HG03469 (cell line): ENCODE results near the gene DBNDD2.

ENCODE experiments used
- ATAC-seq: cut with Tn5 transposase; IDR thresholded peaks from one replicate; pipeline ENCODE4 v1.9.1; 2021; ENCODE audit warnings: mild to moderate bottlenecking, moderate library complexity, moderate number of reproducible peaks; ENCODE audit not compliant: unreplicated experiment

DBNDD2 gene

DNA sequence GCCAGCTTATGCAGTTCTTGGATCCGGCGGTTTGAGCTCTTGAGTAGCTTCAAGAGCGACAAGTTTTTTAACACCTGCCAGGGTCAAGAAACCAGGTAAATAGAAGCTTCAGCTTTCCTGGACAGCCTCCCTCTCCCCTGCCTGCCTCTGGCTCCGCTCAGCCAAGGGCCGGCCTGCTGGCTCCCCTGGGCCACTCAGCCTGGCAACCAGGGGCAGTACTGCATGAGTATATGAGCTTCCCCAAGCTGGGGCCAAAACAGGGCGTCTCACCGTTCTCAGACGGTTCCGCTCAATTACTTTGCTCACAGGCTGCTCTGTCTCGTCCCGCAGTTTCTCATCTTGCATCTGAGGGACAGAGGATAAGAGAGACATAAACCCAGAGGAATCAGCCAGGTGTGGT lies 30.8 kb upstream of the DBNDD2 start:
- no peak for ATAC-seq

GRCh38 chr20:45378191-45378590 lies 29.9 kb upstream of the DBNDD2 start, which contains the start of gene TP53TG5:
TSS of gene TP53TG5 (minus strand) at chr20:45378325. CDS start at chr20:45378236, 89 bp downstream.
- no peak for ATAC-seq

DNA sequence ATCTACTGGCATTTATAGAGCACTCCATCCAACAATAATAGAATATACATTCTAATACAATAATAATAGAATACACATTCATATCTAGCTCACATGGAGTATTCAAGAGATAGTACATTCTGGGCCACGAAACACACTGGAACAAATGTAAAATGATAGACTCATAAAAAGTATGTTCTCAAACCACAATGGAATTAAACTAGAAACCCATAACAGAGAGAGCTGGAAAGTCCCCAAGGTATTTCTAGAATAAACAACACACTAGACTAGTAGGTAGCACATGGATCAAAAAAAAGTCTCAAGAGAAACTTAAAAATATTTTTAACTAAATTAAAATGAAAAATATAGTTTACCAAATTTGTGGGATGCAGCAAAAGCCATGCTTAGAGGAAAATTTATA lies 20.8 kb upstream of the DBNDD2 start:
- ATAC-seq = no peak

DNA sequence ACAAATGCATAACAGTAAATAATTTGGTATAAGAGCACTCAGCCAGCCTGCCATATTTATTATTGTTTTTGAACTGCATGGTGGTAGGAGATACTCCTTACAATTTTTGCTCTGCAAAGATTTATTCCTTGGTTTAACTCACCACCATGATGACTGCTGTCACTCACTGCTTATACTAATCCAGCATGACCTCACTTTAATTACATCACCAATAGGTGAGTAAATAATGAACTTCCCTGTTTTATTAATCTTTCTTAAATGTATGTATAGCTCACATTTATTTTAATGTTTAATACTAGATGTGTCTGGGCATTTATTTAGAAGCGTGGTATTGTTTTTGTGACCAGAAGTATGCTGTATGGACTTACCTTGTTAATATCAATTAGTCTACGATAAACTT lies 17.2 kb upstream of the DBNDD2 start:
- no peak for ATAC-seq

GRCh38 chr20:45391559-45391958 lies 16.5 kb upstream of the DBNDD2 start:
- no peak for ATAC-seq

GRCh38 chr20:45392733-45393132 lies 15.4 kb upstream of the DBNDD2 start:
- ATAC-seq = no peak

- ATAC-seq = no peak
These were observed 13.6 kb upstream of the DBNDD2 start for GRCh38 chr20:45394221-45395113.

DNA sequence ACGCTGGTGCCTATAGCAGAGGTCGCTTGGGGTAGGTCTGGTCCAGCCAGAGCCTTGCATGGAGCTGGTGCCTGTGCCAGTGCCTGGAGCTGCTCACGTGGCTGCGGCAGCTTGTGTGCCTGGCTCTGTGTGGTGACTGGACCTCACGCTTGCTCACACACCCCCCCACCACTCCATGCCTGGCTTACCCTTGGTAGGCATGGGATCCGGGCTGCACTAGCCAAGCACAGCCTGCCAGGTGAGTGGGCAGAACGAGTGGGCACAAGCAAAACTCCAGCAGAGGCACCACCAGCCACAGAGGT lies 13.0 kb upstream of the DBNDD2 start:
- ATAC-seq = no peak

GRCh38 chr20:45399018-45399417 lies 9.1 kb upstream of the DBNDD2 start:
- no peak for ATAC-seq

- no peak for ATAC-seq
These were observed 7.6 kb upstream of the DBNDD2 start for GRCh38 chr20:45400346-45401031.

DNA sequence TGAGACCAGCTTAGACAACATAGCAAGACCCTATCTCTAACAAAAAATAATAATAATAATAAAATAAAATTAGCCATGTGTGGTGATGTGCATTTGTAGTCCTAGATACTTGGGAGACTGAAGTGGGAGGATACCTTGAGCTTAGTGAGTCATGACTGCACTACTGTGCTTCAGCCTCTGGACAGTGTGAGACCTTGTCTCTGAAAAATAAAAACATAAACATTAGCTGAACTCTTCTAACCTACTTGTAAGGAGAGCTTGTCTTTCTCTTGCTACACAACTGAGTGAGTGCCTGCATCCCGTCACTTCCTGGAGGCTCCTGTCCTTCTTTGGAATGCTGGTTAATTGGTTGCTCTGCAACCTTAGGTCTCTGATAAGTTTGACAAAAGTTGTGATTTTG lies 5.1 kb upstream of the DBNDD2 start:
- ATAC-seq = no peak

GRCh38 chr20:45404438-45404837 lies 3.7 kb upstream of the DBNDD2 start:
- no peak for ATAC-seq

- no peak for ATAC-seq
These were observed 2.4 kb upstream of the DBNDD2 start for GRCh38 chr20:45405571-45406259.

GRCh38 chr20:45406260-45407066 lies 1.6 kb upstream of the DBNDD2 start:
- ATAC-seq = no peak

DNA sequence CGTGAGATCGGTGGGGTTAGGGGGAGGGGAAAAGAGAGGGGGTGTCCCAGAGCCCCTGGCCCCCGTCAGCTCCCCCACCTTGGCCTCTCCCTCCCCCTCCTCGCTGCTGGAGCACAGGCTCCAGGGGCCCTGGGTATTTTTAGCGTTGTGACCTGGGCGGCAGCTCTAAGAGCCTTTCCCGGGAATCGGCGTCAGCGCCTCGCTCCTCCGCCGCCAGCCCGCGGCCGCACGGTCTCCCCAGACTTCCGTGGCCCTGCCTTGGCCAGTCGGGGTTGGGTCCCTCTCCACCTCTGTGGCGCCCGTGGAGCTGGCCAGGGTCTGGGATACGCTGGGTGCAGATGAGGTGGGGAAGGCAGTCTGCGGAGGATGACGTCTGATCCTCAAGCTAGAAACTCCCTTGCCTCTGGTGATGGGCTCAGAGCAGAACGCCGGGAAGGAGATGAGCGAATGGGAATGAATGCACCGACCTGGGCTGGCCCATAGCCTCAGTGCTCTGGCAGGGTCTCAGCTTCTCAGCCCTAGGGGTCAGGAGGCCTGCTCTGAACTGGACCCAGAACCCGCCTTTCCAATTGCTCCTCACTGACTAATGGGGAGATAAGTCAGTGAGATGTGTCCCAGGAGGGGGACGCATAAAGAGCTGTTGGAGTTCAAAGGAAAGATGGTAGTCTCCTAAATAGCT lies 883 bp upstream of the DBNDD2 start:
- no peak for ATAC-seq

GRCh38 chr20:45408646-45409213 lies 641 bp downstream of the DBNDD2 start:
- no peak for ATAC-seq

DNA sequence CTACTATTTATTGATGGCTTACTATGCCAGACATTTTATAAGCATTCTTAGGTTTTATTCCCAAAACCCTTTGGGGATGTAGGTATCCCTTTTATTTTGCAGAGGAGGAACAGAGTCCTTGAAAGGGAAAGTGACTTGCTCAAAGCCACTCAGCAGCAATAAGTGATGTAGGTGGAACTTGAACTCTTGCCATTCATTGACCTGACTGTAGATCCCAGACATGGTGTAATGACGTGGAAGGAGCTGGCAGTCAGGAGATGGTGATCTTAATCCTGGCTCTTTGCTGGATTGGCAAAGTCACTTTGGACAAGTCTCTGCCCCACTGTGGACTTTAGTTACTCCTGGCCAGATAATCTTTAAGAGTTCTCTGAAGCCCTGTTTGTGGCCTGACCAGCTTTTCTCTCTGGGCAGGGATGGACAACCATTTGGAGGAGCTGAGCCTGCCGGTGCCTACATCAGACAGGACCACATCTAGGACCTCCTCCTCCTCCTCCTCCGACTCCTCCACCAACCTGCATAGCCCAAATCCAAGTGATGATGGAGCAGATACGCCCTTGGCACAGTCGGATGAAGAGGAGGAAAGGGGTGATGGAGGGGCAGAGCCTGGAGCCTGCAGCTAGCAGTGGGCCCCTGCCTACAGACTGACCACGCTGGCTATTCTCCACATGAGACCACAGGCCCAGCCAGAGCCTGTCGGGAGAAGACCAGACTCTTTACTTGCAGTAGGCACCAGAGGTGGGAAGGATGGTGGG lies 1.6 kb downstream of the DBNDD2 start:
- ATAC-seq = no peak

DNA sequence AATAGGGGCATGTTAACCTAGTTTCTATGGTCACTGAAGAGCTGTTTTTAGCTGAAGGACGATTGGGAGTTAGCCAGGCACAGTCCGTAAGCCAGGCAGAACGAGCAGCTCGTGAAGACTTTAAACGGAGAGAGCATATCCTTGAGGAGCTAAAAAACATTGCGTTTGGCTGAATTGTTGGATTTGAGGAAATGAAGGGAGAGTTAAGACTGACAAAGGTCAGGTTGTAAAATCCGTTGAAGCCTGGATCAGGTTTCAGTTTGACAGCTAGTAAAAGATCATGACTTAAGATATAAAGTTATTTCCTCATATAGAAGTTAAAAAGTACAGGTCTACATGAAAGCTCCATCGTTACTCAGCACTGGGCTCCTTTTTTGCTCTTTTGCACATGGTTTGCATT lies 2.8 kb downstream of the DBNDD2 start:
- no peak for ATAC-seq

DNA sequence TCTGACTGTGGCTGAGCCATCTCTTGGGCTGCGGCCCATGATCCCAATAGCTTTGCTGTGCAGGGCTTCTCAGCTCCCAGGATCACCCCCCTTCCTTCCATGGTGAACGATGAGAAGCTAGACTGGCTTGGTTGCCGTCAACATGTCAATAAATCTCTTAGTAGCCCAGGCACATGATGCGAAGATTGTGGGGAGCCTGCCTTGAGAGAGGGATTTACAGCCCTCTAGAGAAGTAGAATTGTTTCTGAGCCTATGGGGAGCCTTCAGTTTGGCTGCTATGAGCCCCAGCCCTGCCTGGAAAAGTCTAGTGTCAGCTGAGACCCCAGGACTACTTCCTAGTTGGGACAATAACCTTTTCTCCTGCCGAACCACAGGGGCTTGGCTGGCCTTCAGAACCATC lies 4.6 kb downstream of the DBNDD2 start:
- no peak for ATAC-seq
